ENCODE results near the gene RRP1B. TPM values are rescaled to one million over a fixed set of nuclear protein-coding genes. Genes with fewer than 3 reads are reported as not detected.
"Not testable (repeated sequence)": the region's sequence is repeated elsewhere in the genome, so short reads cannot be mapped to it uniquely, and the experiment has no call there.

Gene RRP1B
- total RNA-seq, 1 donor from 2014 or later: 55.0 TPM

DNA sequence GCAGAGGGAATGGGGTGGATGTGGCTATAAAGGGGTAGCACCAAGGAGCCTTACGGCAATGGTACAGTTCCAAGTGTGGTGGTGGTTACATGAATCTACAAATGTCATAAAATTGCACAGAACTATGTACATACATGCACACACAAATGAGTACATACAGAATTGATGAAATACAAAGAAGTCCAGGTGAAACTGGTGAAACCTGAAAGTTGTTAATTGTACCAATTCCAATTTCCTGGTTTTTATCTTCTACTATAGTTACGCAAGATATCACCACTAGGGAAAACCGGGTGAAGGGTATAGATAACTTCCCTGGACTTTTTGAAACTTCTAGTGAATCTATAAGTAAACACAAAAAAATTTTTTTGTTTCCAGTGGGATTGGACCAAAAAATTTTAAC is 19.0 kb upstream of the RRP1B start:
- intact Hi-C loops (cut with micrococcal nuclease): no loop called here

GRCh38 chr21:43643193-43643592 is 16.2 kb upstream of the RRP1B start:
- intact Hi-C loops (cut with micrococcal nuclease): no loop called here

- intact Hi-C loops (cut with micrococcal nuclease): no loop called here
Observed at GRCh38 chr21:43644071-43644470, 15.3 kb upstream of the RRP1B start.

- intact Hi-C loops (cut with micrococcal nuclease): loop anchor here (5.0 kb wide), 1 partner anchor 32 kb away; no protein-coding TSS in a partner anchor
Observed at GRCh38 chr21:43644609-43645008, 14.8 kb upstream of the RRP1B start.

DNA sequence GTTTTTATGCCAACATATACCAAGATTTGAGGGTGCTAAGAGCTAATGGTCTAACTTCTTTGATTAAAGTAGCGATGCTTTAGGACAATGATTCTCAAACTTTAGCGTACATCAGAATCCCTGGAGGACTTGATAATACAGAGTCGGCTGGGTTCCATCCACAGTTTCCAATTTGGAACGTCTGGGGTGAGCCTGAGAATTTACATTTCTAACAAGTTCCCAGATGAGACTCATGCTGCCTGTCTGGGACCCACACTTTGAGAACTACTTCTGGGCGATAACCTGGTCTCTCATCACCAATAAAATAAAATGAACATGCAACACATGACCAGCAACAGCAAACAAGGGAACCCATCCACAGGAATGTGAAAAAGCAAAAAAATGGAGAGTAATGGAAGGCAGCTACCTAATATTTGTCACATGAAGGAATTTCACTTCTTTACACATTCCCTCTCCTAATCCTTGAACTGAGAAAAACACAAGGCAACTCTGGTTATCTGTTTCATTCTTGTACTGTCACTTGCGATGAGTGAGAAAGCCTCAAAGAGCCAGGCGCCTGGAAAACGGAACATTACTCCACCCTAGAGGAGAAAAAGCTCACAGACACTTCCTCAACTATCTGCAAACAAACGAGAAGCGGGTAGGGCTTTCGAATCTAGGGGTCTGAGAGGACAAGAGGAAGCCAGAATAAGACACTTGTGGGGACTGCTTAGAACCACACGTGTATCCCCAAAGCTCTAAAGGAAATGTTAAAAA is 14.0 kb upstream of the RRP1B start:
- intact Hi-C loops (cut with micrococcal nuclease): loop anchor here (5.0 kb wide), 1 partner anchor 33 kb away; no protein-coding TSS in a partner anchor

- intact Hi-C loops (cut with micrococcal nuclease): loop anchor here (2.0 to 5.0 kb wide), 2 partner anchors 34 to 721 kb away; partner anchors contain the start of gene ERVH48-1
Observed at GRCh38 chr21:43645976-43646375, 13.4 kb upstream of the RRP1B start.

DNA sequence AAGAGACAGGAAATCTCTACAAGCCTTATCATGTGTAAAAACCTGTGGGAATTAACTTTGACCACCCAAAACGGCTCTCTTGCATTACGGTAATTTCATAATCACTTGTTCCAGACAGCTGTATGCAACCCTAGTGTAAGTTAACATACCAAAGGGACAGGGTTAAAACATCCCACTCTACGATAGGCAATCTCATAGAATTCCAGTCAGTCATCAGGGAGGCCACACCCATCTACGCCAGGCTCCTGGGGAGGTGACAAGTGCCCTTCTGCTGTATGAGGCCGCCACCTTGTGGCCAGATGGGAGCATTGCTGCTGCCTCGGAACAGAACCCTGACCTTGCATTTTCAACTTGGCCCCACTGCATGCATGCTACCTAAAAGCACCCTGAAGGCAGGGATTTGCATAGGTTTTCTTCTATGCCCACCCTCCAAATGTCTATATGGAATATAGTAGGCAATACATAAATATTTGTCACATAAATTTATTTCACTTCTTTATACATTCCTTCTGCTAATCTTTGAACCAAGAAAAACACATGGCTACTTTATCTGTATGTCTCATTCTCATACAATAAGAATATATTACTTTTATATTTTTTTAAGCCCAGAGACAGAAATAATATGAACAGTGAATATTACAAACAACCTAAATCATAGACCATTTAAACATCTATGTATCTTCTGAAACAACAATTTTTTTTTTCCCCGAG is 12.7 kb upstream of the RRP1B start:
- intact Hi-C loops (cut with micrococcal nuclease): loop anchor here (2.0 to 5.0 kb wide), 2 partner anchors 34 to 722 kb away; partner anchors contain the start of gene ERVH48-1

GRCh38 chr21:43648171-43648570 is 11.2 kb upstream of the RRP1B start:
- intact Hi-C loops (cut with micrococcal nuclease): loop anchor here (5.0 kb wide), 1 partner anchor 36 kb away; no protein-coding TSS in a partner anchor

GRCh38 chr21:43651926-43652325 is 7.4 kb upstream of the RRP1B start:
- intact Hi-C loops (cut with micrococcal nuclease): not testable (repeated sequence)

DNA sequence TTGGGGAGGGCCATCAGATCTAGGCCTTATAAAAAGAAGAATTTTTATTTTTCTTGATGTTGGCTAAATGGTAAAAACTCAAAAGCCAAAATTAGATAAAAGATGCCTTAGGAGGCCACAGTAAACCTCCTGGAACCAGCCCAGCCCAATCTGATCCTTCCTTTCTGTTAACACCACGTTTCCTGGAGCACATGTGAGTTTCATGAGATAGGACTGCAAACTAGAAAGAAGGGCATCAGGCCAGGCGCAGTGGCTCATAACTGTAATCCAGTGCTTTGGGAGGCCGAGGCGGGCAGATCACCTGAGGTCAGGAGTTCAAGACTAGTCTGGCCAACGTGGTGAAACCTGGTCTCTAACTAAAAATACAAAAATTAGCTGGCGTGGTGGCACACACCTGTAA is 6.7 kb upstream of the RRP1B start:
- intact Hi-C loops (cut with micrococcal nuclease): no loop called here

GRCh38 chr21:43653626-43654025 is 5.7 kb upstream of the RRP1B start:
- intact Hi-C loops (cut with micrococcal nuclease): no loop called here

DNA sequence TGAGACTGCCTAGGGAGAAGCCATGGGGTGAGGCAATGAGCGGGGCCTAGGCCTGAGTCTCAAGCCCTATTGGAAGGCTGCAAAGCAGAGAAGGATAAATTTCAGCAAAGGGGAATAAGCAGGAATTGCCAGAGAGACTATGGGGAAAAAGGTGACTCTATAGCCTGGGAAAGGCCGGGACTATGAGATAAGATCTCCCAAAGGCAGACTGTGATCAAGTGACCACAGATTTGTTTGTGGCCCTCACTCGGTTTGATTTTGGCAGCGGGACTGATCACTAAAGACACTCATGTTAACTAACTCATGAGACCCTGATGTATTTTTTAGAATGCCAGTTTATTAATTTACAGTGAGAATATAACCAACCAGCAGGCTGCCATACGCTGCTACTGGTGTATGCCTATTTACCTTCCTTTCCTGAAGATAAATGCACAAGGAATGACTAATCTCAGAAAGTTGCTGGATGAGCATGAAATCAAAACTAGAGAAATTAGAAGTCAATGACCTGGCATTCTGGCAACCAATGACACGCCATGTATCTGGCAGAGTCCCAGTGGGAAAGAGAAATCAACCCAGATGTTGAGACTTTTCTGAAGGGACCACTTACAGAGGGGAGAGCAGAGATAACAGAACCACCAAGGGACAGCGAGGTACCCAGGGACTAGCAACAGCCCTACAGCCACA is 4.4 kb upstream of the RRP1B start:
- intact Hi-C loops (cut with micrococcal nuclease): no loop called here

DNA sequence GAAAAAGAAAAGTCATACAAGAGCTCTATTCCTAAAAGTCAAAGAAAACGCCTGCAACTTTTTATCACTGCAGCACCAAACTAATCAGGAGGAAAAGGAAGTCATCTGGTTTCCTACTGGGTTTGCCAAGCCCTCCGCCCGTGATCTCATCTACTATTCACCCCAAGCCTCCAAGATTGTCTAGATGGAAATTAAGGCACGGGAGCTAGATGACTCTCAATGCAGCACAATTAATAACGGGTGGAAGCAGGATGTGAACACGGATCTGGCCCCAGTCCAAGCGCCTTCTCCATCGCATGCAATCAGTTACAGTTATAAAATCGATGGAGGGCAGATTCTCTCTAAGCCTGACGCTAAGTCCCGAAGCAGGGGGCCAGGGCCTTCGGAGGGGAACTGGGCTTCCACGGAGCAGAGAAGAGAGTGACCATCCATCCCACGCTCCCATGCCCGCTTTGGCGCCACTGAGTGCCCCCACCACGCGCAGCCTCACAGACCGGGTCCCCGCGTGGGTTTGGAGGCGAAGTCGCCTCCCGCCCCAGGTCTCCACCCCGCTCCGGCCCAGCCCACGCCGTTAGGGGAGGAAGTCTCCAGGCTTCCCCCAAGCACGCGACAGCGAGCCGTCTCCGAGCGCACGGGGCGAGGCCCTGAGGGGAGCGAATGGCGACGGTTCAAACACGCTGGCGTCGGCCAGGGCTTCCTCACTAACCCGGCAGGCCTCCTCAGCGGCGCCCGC is 1.8 kb upstream of the RRP1B start:
- intact Hi-C loops (cut with micrococcal nuclease): no loop called here

- intact Hi-C loops (cut with micrococcal nuclease): no loop called here
Observed at GRCh38 chr21:43658088-43658741, 1.1 kb upstream of the RRP1B start.

GRCh38 chr21:43658769-43659135 is 608 bp upstream of the RRP1B start:
- intact Hi-C loops (cut with micrococcal nuclease): loop anchor here (1.0 kb wide), 1 partner anchor 131 kb away; the partner anchor contains the start of gene RRP1

DNA sequence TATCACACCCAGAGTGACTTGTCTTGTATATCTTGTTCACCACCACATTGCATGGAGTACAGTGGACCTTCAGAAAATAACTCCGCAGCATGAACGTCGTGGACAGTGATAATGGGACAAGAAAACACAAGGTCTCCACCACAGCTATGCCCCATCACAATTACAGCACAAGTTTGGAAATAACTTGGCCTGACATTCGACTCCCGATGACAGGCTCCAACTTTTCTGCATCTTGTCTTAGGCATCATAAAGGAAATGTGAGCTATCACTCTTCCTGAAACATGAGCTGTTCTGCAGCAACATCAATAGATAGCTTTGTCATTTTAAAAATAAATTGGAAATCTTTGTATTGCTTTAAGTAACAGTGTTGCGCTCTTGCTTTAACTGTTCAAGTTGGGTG is 2.9 kb downstream of the RRP1B start:
- intact Hi-C loops (cut with micrococcal nuclease): loop anchor here (5.0 kb wide), 1 partner anchor 65 kb away; no protein-coding TSS in a partner anchor

- intact Hi-C loops (cut with micrococcal nuclease): loop anchor here (5.0 kb wide), 1 partner anchor 64 kb away; no protein-coding TSS in a partner anchor
Observed at GRCh38 chr21:43663033-43663432, 3.7 kb downstream of the RRP1B start.

DNA sequence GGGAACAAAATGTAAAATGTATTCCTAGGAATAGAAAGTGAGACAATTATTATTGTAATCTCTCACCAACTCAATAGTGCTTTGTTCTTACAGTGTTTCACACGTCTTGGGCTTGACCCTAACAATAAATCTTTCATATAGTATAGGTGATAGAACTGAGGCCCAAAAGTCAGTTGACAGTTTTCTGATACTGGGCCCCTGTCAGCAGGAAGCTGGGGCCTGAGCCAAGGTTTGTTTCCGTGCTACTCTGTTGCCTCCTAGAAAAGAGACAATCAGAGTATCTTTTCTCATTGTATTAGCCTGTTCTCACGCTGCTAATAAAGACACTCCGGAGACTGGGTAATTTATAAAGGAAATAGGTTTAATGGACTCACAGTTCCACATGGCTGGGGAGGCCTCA is 5.0 kb downstream of the RRP1B start:
- intact Hi-C loops (cut with micrococcal nuclease): loop anchor here (5.0 kb wide), 1 partner anchor 63 kb away; no protein-coding TSS in a partner anchor

- intact Hi-C loops (cut with micrococcal nuclease): no loop called here
Observed at GRCh38 chr21:43665879-43666278, 6.5 kb downstream of the RRP1B start.

GRCh38 chr21:43667191-43667904 is 8.0 kb downstream of the RRP1B start:
- intact Hi-C loops (cut with micrococcal nuclease): no loop called here

Measured in T-helper 2 cell treated with Interferon-gamma antibody and Interleukin-4, amounts not matched to agents 100 ng/mL and 5 ng/mL, for 36 hours (primary cell).